Transverse colon (tissue), 4 donors: ENCODE results near the gene DRD2.

Experiments
- POLR2A ChIP-seq: fragments of 450-650 bp; IDR thresholded peaks from one replicate; pipeline ENCODE4 v1.6.1; 2016; ENCODE audit warnings: antibody characterized with exemption, mild to moderate bottlenecking, moderate library complexity
- POLR2AphosphoS5 ChIP-seq, 3 donors: sonication (generic); formaldehyde crosslinking; IDR thresholded peaks; one replicate each; pipeline ENCODE4 v1.6.1; 2016; ENCODE audit warnings: antibody characterized with exemption in 3 of 3
- TF ChIP-seq, protein P1 (sequence below), 5 experiments: fragments of 200-600 bp in 3 of 5; fragments of 450-650 bp in 2 of 5; sonication (generic) in 3 of 5; IDR thresholded peaks; 1 replicate in 2 of 5; 2 replicates in 3 of 5; pipeline ENCODE4 v1.5.1; 2016 to 2017; ENCODE audit warnings: antibody characterized with exemption in 5 of 5, inconsistent platforms in 3 of 5, mild to moderate bottlenecking in 2 of 5, moderate library complexity in 1 of 5

DNA sequence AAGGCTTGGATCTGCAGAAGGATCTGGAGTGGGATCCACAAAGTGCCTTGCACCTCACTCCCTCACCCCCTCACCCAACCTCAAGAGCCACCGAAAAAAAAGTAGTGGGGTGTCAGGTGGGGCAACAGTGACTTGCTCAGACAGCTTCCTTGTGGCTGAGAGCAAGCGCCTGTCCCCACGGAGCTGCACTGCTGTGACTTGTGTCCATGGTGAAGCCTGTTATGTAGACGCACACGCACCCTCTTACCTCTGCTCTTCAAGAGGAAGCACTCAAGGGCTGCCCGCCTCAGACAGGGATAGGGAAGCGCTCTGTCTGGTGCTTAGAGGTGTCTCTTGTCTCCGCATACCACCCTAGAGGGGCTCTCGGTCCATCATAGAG lies 1.2 kb downstream of the DRD2 start:
- TF ChIP-seq, protein P1, sequence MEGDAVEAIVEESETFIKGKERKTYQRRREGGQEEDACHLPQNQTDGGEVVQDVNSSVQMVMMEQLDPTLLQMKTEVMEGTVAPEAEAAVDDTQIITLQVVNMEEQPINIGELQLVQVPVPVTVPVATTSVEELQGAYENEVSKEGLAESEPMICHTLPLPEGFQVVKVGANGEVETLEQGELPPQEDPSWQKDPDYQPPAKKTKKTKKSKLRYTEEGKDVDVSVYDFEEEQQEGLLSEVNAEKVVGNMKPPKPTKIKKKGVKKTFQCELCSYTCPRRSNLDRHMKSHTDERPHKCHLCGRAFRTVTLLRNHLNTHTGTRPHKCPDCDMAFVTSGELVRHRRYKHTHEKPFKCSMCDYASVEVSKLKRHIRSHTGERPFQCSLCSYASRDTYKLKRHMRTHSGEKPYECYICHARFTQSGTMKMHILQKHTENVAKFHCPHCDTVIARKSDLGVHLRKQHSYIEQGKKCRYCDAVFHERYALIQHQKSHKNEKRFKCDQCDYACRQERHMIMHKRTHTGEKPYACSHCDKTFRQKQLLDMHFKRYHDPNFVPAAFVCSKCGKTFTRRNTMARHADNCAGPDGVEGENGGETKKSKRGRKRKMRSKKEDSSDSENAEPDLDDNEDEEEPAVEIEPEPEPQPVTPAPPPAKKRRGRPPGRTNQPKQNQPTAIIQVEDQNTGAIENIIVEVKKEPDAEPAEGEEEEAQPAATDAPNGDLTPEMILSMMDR (IDR thresholded peaks at IDR 0.05) = no peak
- TF ChIP-seq POLR2AphosphoS5 (IDR thresholded peaks at IDR 0.05) = no peak
- TF ChIP-seq POLR2A = no peak
